ENCODE data around the gene MRPL18.

GRCh38 chr6:159808647-159809046 is 18.4 kb downstream of the MRPL18 start:
- no peak for TF ChIP-seq CTCF (IDR thresholded peaks at IDR 0.05; ENCODE audit: extremely low read depth in 1 of 2, insufficient read depth in 1 of 2, low read depth in 1 of 2, low read length in 2 of 2)
- TF ChIP-seq JUN (IDR thresholded peaks at IDR 0.05; ENCODE audit: borderline replicate concordance, insufficient read depth, insufficient read length, low read depth) = no peak

Data from endothelial cell of umbilical vein (primary cell).